HG03558 (cell line): ENCODE results near the gene PAK1.
"Not testable (repeated sequence)": the region's sequence is repeated elsewhere in the genome, so short reads cannot be mapped to it uniquely, and the experiment has no call there.

Experiments used
- ATAC-seq: cut with Tn5 transposase; IDR thresholded peaks from one replicate; pipeline ENCODE4 v1.9.1; 2021; ENCODE audit warnings: moderate number of reproducible peaks; ENCODE audit not compliant: unreplicated experiment; ENCODE audit errors: extremely low read depth

Gene PAK1

GRCh38 chr11:77473801-77474683 is at the start of gene PAK1:
Gene PAK1 (minus strand): TSS chr11:77474094. CDS start chr11:77392520, 81,574 bp downstream.
- no peak for ATAC-seq

DNA sequence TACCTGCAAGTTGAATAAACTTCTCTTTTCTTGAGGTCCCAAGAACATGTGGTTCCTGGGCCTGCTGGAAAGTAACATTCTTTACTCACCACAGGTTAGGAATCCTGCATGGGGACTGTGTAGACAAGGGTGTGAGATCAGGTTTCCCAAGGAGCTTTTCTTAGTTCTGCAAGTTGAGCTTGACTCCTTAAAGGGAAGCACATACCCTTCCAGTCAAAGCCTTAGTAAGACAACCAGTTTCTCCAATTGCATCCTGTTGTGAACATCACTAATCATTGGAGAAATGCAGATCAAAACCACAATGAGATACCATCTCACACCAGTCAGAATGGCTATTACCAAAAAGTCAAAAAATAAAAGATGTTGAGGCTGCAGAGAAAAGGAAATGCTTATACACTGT is 48.3 kb upstream of the PAK1 start:
- no peak for ATAC-seq

DNA sequence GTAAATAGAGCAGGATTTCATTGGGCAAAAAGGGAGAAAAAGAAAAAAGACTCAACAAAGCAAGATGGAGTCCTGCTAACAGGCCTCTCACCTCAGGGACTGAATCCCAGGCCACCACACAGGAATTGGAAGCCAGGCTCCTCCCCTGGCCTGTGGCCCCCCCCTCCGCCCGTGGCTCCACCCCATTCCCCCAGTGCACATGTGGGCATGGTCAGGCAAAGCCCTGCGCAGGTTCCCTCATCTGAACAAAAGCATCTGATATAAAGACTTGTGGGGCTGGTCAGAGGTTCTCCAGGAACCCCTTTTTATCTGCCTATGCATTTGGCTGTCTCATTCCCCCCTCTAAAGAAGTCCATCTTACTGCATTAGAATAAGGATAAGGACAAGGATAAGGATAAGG is 46.0 kb upstream of the PAK1 start:
- ATAC-seq: no peak

- ATAC-seq: no peak
Observed at GRCh38 chr11:77518471-77518870, 44.6 kb upstream of the PAK1 start.

DNA sequence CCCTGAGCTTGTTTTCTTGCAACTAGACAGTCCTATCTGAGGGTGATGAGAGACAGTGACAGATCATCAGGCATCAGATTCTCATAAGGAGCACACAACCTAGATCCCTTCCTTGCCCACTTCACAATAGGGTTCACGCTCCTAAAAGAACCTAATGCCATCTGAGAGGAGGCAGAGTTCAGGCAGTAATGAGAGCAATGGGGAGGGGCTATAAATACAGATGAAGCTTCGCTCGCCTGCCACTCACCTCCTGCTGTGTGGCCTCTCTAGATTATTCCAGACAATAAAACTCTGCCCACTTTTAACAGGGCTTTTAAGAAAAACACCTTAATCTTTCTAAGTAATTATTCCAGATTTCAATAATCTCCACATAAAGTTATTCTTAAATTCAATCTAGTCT is 43.9 kb upstream of the PAK1 start:
- no peak for ATAC-seq

- ATAC-seq: no peak
Observed at GRCh38 chr11:77517226-77517625, 43.3 kb upstream of the PAK1 start.

- ATAC-seq: no peak
Observed at GRCh38 chr11:77515483-77515882, 41.6 kb upstream of the PAK1 start.

DNA sequence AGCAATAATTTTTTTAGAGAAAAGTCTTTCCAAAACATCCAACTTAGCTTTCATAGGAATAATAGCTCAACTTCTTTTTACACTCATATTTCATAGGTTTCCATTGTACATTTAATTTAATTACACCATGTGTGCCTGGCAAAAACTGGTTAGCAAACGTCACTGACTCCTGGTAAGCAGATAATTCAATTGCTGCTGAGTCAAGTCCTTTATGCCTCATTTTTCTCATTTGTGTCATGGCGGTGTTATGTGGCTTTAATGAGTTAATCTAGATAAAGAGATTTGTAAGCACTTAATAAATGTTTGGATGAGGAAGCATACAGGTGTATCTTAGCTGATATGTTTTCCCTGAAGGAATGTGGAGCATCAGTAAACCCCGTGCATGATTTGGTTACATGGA is 41.2 kb upstream of the PAK1 start:
- ATAC-seq: no peak

DNA sequence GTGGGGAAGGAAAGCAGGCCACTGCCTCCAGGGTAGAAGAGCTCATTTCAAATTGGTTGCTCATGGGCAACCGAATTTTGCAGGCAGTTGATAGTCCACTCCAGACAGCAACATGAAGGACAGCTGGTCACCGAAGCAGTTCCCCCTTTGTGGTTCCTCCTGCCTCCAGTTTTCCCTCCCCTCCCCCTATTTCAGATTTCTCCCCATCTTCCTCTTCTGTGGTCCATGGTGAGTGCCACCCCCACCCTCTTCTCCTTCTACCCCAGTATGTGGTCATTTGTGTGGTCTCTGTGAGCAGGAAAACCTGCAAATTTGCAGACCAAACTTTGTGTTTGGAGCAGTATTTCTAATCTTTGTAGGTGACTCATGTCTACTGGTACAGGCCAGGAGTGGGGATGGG is 38.2 kb upstream of the PAK1 start:
- no peak for ATAC-seq

GRCh38 chr11:77510851-77511250 is 37.0 kb upstream of the PAK1 start:
- ATAC-seq: no peak

- no peak for ATAC-seq
Observed at GRCh38 chr11:77510095-77510494, 36.2 kb upstream of the PAK1 start.

- ATAC-seq: no peak
Observed at GRCh38 chr11:77508019-77508418, 34.1 kb upstream of the PAK1 start.

- no peak for ATAC-seq
Observed at GRCh38 chr11:77506857-77507256, 33.0 kb upstream of the PAK1 start.

DNA sequence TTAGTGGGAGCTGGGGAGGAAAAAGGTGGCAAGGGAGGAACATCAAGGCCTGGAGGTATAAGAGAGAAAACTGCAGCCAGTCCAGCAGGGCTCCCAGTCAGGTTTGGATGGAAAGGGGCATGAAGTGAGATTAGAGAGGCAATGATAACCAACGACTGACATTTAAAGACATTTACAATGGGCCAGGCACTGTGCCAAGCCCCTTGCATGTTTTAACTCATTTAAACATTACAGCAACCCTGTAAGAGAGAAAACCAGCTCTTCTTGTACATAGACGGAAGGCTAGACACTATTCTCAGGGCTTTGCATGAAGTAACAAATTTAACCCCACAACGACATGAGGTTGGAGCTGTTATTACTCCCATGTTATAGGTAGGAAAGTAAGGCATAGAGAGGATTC is 32.1 kb upstream of the PAK1 start:
- ATAC-seq: no peak

- ATAC-seq: no peak
Observed at GRCh38 chr11:77503006-77503405, 29.1 kb upstream of the PAK1 start.

DNA sequence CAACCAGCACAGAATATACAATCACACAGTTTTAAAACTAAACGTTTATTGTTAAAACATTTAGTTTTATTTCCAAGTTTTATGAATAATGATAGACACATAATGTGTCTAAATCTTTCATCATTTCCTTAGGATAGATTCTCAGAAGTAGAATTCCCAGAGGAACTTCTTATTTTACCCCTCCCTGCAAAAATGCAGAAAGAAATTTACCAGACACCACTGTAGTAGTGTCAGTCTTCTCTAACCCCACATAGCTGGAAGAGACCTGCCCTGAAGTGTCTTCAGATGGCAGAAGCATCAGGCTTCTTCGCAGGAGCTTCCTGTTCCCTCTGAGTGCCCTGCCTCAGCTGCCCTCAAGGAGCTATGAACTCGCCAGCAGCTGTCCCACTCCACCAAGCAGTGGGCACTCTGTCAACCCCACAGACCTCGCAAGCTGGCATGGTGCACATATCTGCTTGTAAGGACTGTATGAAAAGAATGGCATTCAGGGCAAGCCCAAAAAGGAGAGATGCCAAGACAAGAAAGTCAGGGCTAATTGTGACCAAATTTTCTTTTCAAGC is 28.5 kb upstream of the PAK1 start:
- no peak for ATAC-seq

- no peak for ATAC-seq
Observed at GRCh38 chr11:77501758-77502157, 27.9 kb upstream of the PAK1 start.

- no peak for ATAC-seq
Observed at GRCh38 chr11:77497368-77497767, 23.5 kb upstream of the PAK1 start.

GRCh38 chr11:77495526-77495925 is 21.6 kb upstream of the PAK1 start:
- ATAC-seq: no peak

- not testable (repeated sequence) for ATAC-seq
Observed at GRCh38 chr11:77490035-77490434, 16.1 kb upstream of the PAK1 start.

GRCh38 chr11:77487790-77488189 is 13.9 kb upstream of the PAK1 start:
- ATAC-seq: no peak
